HG03108 (cell line): ENCODE data around the gene DMKN.
A peak's percentile ranks its signal among the peaks of the same experiment; 100 is the strongest.

Experiments
- ATAC-seq: cut with Tn5 transposase; IDR thresholded peaks from one replicate; pipeline ENCODE4 v1.9.1; 2021; ENCODE audit warnings: moderate library complexity; ENCODE audit not compliant: unreplicated experiment

Gene DMKN

DNA sequence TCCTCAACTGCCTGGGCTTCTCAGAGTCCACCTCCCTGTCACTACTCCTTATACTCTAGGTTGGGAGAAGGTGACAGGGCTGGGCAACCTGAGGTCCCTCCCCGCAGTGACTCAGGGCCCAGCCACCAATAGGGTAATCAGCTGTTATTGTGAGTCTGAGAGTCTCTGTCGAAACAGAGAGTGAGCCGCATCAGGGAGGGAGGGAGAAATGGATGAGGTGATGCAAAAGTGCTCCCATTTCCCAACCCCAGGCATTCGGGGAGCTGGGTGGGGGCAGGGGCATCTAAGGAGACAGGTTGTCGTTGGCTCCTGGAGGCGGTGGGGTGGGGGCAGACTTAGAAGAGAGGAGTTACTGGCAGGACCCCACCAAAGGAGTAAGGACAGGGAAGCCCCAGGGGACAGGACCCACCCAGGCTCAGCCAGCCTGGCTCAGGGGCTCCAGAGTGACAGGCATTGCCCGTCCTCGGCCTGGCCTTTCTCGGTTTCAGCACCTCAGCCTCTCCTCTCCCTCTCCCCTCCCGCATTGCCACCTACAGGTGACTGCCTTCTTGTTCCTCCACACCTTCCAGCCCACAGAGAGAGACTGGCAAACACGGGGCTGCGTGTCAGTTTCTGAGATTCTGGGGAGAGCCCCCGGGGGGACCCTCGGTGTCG is at the start of gene DMKN:
DMKN (minus strand) TSS at position 22 of the 654 bp plus-strand sequence. CDS start 174 bp downstream, outside the sequence.
- ATAC-seq, result no peak

DNA sequence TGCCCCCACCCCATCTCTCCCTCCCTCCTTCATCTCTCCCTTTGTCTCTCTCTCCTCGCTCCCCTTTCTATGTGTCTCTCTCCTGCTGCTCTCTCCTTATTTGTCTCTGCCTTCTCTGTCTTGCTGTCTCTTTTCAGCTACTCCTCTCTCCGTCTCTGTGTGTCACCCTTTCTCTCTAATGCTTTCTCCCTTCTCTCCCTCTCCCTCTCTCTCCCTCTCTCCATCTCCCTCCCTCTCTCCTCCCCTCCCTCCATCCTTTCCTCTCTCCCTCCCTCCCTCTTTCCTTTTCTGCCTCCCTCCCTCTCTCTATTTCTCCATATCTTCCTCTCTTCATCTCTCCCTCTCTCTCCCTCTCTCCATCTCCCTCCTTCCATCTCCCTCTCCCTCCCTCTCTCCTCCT is 49.3 kb upstream of the DMKN start:
- ATAC-seq, result no peak

- ATAC-seq, result no peak
These were observed 48.9 kb upstream of the DMKN start for GRCh38 chr19:35562336-35562735.

- ATAC-seq, result no peak
These were observed 48.0 kb upstream of the DMKN start for GRCh38 chr19:35561436-35561835.

DNA sequence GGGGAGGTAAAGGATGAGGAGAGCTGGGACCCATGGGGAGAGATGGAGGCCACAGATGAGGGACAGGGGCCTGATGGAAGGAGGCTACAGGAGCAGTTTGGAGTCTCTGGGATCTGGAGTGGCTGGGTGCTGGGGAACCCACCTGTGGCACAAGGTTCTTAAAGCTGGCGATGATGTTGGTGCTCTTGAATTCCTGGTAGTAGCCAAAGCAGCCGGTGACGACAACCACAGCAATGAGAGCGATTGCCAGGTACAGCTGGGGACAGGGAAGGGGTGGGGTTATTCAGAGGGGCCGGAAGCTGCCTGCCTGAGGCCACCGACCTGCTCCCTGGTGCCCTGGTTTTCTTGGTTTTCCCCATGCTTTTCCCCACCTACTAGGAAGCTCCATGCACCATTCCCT is 47.2 kb upstream of the DMKN start:
- ATAC-seq, result no peak

DNA sequence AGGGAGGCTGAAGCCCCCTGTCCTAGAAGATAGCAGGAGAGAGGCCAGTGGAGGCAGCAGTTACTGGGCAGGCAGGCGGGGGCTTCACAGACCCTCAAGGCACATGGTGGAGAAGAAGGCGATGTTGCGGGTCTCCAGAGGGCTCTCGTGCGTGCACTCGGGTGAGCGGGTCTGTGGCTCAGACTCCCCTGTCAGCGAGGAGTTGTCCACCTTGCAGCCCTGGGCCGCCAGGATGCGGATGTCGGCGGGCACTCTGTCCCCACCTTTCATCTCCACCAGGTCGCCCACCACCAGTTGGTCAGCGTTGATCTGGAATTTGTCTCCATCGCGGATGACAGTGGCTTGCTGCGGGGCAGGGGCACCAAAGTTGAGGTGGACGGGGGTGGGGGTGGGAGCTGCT is 46.8 kb upstream of the DMKN start:
- no peak for ATAC-seq

GRCh38 chr19:35559781-35560180 is 46.3 kb upstream of the DMKN start:
- no peak for ATAC-seq

DNA sequence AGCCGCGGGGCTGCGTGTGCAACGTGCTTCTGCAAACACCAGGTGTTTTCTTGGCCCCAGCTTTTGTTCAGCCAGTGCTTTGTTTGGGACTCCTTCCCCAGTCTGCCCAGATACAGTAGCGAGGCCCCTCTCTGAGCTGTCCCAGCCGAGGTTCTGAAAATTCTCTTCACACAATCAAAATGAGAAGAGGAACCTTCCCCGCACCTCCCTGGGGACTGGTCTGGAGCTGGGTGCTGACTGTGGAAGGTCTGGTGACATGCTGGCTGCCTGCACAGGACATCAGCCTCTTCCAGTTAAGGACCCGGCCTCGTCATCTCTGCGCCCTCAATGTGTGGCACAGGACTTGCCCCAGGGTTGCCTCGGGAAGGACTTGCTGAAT is 45.8 kb upstream of the DMKN start:
- peak; percentile 55 for ATAC-seq

- ATAC-seq, result peak; percentile 22
These were observed 45.2 kb upstream of the DMKN start for GRCh38 chr19:35558400-35559280.

GRCh38 chr19:35557539-35558399 is 44.3 kb upstream of the DMKN start:
- ATAC-seq, result no peak

DNA sequence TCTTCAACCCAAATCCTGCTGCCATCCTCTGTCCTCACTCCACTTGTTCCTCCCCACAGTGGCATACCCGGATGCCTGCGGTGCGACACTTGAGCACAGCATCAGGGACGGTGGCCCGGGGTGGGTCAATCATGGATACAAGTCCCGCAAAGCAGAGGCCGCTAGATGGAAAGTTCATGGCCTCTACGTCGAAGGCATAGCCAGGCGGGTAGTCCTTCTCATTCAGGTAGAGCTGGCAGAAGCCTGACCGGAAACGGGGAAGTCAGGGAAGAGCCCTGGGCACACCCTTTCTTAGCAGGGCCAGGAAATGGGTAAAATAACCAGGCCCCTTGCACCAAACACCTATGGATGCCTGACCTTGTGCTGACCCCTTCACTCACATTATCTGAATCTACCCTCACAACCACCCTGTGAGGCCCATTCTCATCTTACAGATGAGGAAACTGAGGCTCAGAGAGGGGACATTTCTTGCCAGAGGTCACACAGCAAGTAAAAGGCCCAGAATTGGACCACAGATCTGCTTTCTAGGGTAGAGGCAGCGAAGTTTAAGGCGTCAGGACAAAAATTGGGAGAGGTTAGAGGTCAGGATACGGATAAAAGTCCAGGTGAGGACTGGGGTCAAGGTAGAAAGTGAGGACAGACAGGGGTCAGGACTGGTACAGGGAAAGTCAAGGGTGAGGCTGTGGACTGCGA is 43.5 kb upstream of the DMKN start:
- no peak for ATAC-seq

- ATAC-seq, result no peak
These were observed 42.7 kb upstream of the DMKN start for GRCh38 chr19:35556025-35556590.

DNA sequence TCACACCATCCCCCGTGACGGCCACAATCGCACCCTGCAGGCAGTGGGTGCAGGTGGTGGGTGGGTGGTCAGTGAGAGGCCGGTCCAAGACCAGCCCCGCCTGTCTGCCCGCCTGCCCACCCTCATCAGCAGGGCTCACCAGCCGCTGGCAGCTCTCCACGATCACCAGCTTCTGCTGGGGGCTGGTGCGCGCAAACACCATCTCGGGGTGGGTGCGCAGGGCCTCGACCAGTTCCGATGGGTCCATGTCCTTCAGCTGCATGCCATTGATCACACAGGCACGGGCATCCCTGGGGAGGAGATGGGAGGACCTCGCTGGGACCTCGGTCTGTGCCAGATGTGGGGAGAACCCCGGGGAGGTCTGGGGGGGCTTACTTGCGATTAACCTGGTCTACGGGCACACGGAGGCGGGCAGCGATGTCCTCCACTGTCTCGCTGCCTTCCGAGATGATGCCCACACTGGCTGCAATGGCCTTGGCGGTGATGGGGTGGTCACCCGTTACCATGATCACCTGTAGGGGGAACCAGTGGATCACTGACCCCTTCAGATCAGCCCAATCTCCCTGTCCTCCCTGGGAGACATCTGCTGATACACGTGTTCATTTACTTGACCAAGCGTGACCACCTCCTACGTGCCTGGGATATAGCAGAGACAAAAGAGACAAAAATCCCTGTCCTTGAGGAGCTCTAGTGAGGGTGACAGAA is 42.0 kb upstream of the DMKN start:
- ATAC-seq, result no peak

DNA sequence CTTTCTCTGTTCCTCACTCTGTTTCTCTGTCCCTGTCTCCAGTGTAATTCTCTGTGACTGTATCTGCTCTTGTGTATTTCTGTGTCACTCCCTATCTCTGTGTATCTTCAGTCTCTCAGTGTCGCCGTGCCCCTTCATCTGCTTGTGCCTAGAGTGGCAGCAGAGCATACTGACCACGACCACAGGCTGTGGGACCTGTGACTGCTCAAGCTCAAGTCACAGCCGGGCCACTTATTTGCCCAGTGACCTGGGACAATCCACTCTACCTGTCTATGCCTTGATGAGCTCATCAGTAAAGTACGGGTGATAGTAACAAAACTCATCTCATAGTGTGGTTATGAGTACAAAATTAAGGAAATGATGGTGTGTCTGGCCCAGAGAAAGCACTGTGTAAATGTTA is 40.6 kb upstream of the DMKN start:
- ATAC-seq, result no peak

DNA sequence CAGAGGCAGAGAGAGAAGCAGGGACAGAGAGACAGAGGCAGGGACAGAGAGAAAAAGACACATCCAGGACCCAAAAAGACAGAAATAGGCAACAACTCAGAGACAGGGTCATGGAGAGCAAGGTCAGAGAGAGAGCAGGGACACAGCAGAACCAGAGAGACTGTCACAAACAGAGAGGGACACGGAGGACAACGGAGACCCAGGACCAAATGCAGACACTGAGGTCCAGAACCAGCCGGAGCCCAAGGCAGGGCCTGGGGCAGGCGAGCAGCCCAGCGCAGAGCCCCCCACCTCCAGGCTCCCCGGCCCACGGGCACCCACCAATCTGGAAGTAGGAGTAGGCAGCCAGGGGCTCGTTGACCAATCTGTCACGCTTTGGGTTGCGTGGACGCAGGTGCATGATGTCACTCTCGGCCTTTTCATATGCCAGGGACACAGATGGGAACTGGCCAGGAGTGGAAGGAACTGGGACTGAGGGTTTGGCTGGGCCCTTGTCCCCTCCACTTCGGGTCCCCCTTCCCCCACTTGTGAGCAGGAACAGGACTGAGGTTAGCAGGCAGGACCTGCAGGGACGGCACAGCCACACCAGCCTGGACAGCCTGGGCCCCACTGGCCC is 40.0 kb upstream of the DMKN start:
- ATAC-seq, result no peak

- no peak for ATAC-seq
These were observed 39.3 kb upstream of the DMKN start for GRCh38 chr19:35552534-35553384.

DNA sequence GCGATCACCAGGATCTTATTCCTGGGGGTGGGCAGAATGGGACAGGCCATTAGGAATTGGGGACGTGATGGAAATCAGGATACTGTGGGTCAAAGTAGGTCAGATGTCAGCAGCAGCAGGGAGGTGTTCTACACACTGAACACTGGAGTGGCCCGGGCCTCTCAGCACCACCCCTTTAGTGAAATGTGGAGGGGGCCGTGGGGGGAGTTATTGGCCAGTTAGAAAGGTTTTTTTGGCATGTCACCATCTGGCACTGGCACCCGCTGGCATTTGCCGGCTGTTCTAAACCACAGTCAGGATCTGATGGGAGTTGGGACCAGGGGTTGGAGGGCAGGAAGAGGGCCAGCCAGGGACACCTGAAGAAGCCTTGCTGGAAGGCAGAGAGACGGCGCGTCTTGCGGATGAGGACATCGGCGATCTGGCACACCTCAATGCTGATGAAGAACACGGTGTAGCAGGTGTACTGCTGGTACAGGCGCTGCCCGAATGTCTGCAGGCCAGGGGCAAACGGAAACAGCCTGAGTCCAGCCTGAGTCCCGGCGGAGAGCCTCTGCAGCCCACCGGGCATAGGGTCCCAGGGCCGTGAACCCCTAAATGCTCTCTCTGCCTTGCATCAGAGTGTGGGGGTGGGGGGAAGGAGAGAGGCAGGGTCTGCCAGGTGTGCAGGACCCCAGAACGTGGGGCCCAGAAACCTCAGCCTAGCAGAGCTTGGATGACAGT is 37.8 kb upstream of the DMKN start:
- ATAC-seq, result no peak
